Heart left ventricle (tissue), 13 donors: Measurements from ENCODE around the gene TOGARAM1.

ENCODE experiments used
- POLR2A ChIP-seq, 2 donors: fragments of 450-650 bp; IDR thresholded peaks; one replicate each; pipeline ENCODE4 v1.6.1; 2017; ENCODE audit warnings: antibody characterized with exemption in 2 of 2, mild to moderate bottlenecking in 2 of 2, moderate library complexity in 2 of 2
- TF ChIP-seq, protein P1 (sequence below), 12 donors: fragments of 200-600 bp; sonication (generic) in 4 of 12; IDR thresholded peaks; one replicate each; pipeline versions ENCODE4 v1.5.0 to v1.8.0; 2018 to 2022; ENCODE audit warnings: antibody characterized with exemption in 12 of 12, mild to moderate bottlenecking in 5 of 12
- donor health status: ischemic (EF 13 %, LVEDD 7.1; RV severe dilation, severe dysfunction).
- donor health status: DM: no; HTN: yes; CAD: no.
- donor health status: DM: no; HTN: no; CAD: no.
- donor health status: ischemic (EF 25% LVEDD 6.9; RV normal size, moderate dysfunction).
- donor health status: ischemic (EF 25% LVEDD 5.7; RV mildly dilated, moderate dysfunction).
- donor health status: ischemic (EF 35%, LVEDD 5.7; RV mildly dilated, moderate dysfunction).
- donor health status: nonischemic (EF 11% LVEDD 7.7; RV severe dilation, severe dysfunction).
- donor health status: DM: yes; HTN: yes; CAD: no.
- donor health status: PGD.
- donor health status: ischemic (EF 29% LVEDD 5.4; RV normal size, mild dysfunction).
- donor health status: nonischemic (EF 23%, LVEDD 6.1; RV moderate dilation, normal function).

- TF ChIP-seq, protein P1, sequence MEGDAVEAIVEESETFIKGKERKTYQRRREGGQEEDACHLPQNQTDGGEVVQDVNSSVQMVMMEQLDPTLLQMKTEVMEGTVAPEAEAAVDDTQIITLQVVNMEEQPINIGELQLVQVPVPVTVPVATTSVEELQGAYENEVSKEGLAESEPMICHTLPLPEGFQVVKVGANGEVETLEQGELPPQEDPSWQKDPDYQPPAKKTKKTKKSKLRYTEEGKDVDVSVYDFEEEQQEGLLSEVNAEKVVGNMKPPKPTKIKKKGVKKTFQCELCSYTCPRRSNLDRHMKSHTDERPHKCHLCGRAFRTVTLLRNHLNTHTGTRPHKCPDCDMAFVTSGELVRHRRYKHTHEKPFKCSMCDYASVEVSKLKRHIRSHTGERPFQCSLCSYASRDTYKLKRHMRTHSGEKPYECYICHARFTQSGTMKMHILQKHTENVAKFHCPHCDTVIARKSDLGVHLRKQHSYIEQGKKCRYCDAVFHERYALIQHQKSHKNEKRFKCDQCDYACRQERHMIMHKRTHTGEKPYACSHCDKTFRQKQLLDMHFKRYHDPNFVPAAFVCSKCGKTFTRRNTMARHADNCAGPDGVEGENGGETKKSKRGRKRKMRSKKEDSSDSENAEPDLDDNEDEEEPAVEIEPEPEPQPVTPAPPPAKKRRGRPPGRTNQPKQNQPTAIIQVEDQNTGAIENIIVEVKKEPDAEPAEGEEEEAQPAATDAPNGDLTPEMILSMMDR (IDR thresholded peaks at IDR 0.05) = no peak
- peak in 1 of 2 donors; percentile 88 for TF ChIP-seq POLR2A (IDR thresholded peaks at IDR 0.05)
These were observed at the start of gene TOGARAM1, which contains the start of gene KLHL28 for GRCh38 chr14:44961554-44962333.
